ENCODE measurements around the gene SHROOM3. TPM values are rescaled to one million over a fixed set of nuclear protein-coding genes. Genes with fewer than 3 reads are reported as not detected.
A peak's percentile ranks its signal among the peaks of the same experiment; 100 is the strongest.

Gene SHROOM3
- total RNA-seq, 2 experiments from 2014 or later, result not detected

- CTCF ChIA-PET, result interaction anchor here (0.8 to 1.2 kb wide), 2 partner anchors 8 to 15 kb away, joined by 3 read pairs; no protein-coding TSS in a partner anchor
- Mint-ChIP-seq H3K4me3 (no peak overlapping the region), H3K27me3 (peaks cover 40% of the 10 kb centered on the region), H3K4me1 (peaks cover 21% of the 10 kb centered on the region), H3K36me3 (ENCODE audit: low read depth) (no peaks in the 10 kb centered on the region), H3K27ac (no peak overlapping the region), H3K9me3 (peaks cover 2% of the 10 kb centered on the region)
- no peak for DNase-seq
- POLR2A ChIA-PET, result no interaction called here
Measured at GRCh38 chr4:76696109-76696508, 261.1 kb downstream of the SHROOM3 start.

- CTCF ChIA-PET, result no interaction called here
- Mint-ChIP-seq H3K4me3 (peak overlapping the region; percentile 0), H3K36me3 (ENCODE audit: low read depth) (no peaks in the 10 kb centered on the region), H3K27ac (peak overlapping the region; percentile 89), H3K27me3 (peaks cover 29% of the 10 kb centered on the region), H3K4me1 (peaks cover 16% of the 10 kb centered on the region), H3K9me3 (peaks cover 2% of the 10 kb centered on the region)
- POLR2A ChIA-PET, result no interaction called here
- peak; percentile 31 for DNase-seq
Measured at GRCh38 chr4:76697129-76697803, 262.2 kb downstream of the SHROOM3 start.

GRCh38 chr4:76698141-76698540 lies 263.1 kb downstream of the SHROOM3 start:
- Mint-ChIP-seq H3K36me3 (ENCODE audit: low read depth) (no peaks in the 10 kb centered on the region), H3K27me3 (peaks cover 21% of the 10 kb centered on the region), H3K4me1 (peaks cover 16% of the 10 kb centered on the region), H3K9me3 (peaks cover 2% of the 10 kb centered on the region), H3K4me3 (no peak overlapping the region), H3K27ac (peak overlapping the region; percentile 89)
- ChIA-PET CTCF (interaction anchor here (0.6 kb wide), 1 partner anchor 342 kb away, joined by 4 read pairs; no protein-coding TSS in a partner anchor), POLR2A (no interaction called here)
- no peak for DNase-seq

- Mint-ChIP-seq H3K36me3 (ENCODE audit: low read depth) (no peaks in the 10 kb centered on the region), H3K4me3 (no peak overlapping the region), H3K27ac (no peak overlapping the region), H3K4me1 (peaks cover 16% of the 10 kb centered on the region), H3K9me3 (peaks cover 2% of the 10 kb centered on the region), H3K27me3 (peaks cover 9% of the 10 kb centered on the region)
- ChIA-PET CTCF (interaction anchor here (0.6 kb wide), 2 partner anchors 39 to 57 kb away, joined by 3 to 4 read pairs; no protein-coding TSS in a partner anchor), POLR2A (no interaction called here)
- no peak for DNase-seq
Measured at GRCh38 chr4:76699751-76700310, 264.8 kb downstream of the SHROOM3 start.

GRCh38 chr4:76702440-76703122 lies 267.6 kb downstream of the SHROOM3 start:
- ChIA-PET CTCF (no interaction called here), POLR2A (no interaction called here)
- Mint-ChIP-seq H3K4me1 (peaks cover 7% of the 10 kb centered on the region), H3K9me3 (no peaks in the 10 kb centered on the region), H3K4me3 (no peak overlapping the region), H3K27ac (no peak overlapping the region), H3K27me3 (peaks cover 4% of the 10 kb centered on the region), H3K36me3 (ENCODE audit: low read depth) (no peaks in the 10 kb centered on the region)
- DNase-seq, result no peak

GRCh38 chr4:76703123-76703490 lies 268.1 kb downstream of the SHROOM3 start:
- no peaks in the 10 kb centered on the region for H3K36me3 Mint-ChIP-seq (ENCODE audit: low read depth)
- no peak for DNase-seq
- ChIA-PET CTCF (no interaction called here), POLR2A (no interaction called here)
- peaks cover 3% of the 10 kb centered on the region for H3K4me1 Mint-ChIP-seq
- H3K4me3 Mint-ChIP-seq, result no peak overlapping the region
- H3K27me3 Mint-ChIP-seq, result peaks cover 4% of the 10 kb centered on the region
- H3K27ac Mint-ChIP-seq, result no peak overlapping the region
- H3K9me3 Mint-ChIP-seq, result no peaks in the 10 kb centered on the region

GRCh38 chr4:76703676-76704075 lies 268.6 kb downstream of the SHROOM3 start:
- Mint-ChIP-seq H3K9me3 (no peaks in the 10 kb centered on the region), H3K4me1 (peaks cover 3% of the 10 kb centered on the region), H3K36me3 (ENCODE audit: low read depth) (no peaks in the 10 kb centered on the region), H3K27me3 (peaks cover 4% of the 10 kb centered on the region), H3K27ac (no peak overlapping the region), H3K4me3 (no peak overlapping the region)
- POLR2A ChIA-PET, result no interaction called here
- CTCF ChIA-PET, result no interaction called here
- no peak for DNase-seq

- CTCF ChIA-PET, result no interaction called here
- Mint-ChIP-seq H3K36me3 (ENCODE audit: low read depth) (no peaks in the 10 kb centered on the region), H3K9me3 (no peaks in the 10 kb centered on the region), H3K4me3 (no peak overlapping the region), H3K27ac (no peak overlapping the region), H3K4me1 (no peaks in the 10 kb centered on the region), H3K27me3 (peaks cover 4% of the 10 kb centered on the region)
- DNase-seq, result no peak
- POLR2A ChIA-PET, result no interaction called here
Measured at GRCh38 chr4:76704133-76704881, 269.3 kb downstream of the SHROOM3 start.

GRCh38 chr4:76705472-76705871 lies 270.4 kb downstream of the SHROOM3 start:
- no peak overlapping the region for H3K4me3 Mint-ChIP-seq
- ChIA-PET POLR2A (no interaction called here), CTCF (no interaction called here)
- peaks cover 4% of the 10 kb centered on the region for H3K27me3 Mint-ChIP-seq
- H3K9me3 Mint-ChIP-seq, result no peaks in the 10 kb centered on the region
- H3K36me3 Mint-ChIP-seq (ENCODE audit: low read depth), result no peaks in the 10 kb centered on the region
- DNase-seq, result no peak
- no peaks in the 10 kb centered on the region for H3K4me1 Mint-ChIP-seq
- no peak overlapping the region for H3K27ac Mint-ChIP-seq

- Mint-ChIP-seq H3K4me1 (no peaks in the 10 kb centered on the region), H3K36me3 (ENCODE audit: low read depth) (no peaks in the 10 kb centered on the region), H3K27me3 (peaks cover 4% of the 10 kb centered on the region), H3K4me3 (no peak overlapping the region), H3K27ac (no peak overlapping the region), H3K9me3 (no peaks in the 10 kb centered on the region)
- ChIA-PET CTCF (no interaction called here), POLR2A (no interaction called here)
- DNase-seq, result no peak
Measured at GRCh38 chr4:76706581-76706980, 271.6 kb downstream of the SHROOM3 start.

- H3K4me3 Mint-ChIP-seq, result no peak overlapping the region
- ChIA-PET CTCF (no interaction called here), POLR2A (no interaction called here)
- no peaks in the 10 kb centered on the region for H3K9me3 Mint-ChIP-seq
- H3K36me3 Mint-ChIP-seq (ENCODE audit: low read depth), result no peaks in the 10 kb centered on the region
- H3K27me3 Mint-ChIP-seq, result peaks cover 4% of the 10 kb centered on the region
- no peak for DNase-seq
- H3K4me1 Mint-ChIP-seq, result peaks cover 5% of the 10 kb centered on the region
- no peak overlapping the region for H3K27ac Mint-ChIP-seq
Measured at GRCh38 chr4:76708971-76709771, 274.1 kb downstream of the SHROOM3 start.

GRCh38 chr4:76709772-76710090 lies 274.7 kb downstream of the SHROOM3 start:
- H3K27me3 Mint-ChIP-seq, result peaks cover 4% of the 10 kb centered on the region
- H3K36me3 Mint-ChIP-seq (ENCODE audit: low read depth), result no peaks in the 10 kb centered on the region
- no peak overlapping the region for H3K27ac Mint-ChIP-seq
- ChIA-PET POLR2A (no interaction called here), CTCF (no interaction called here)
- peaks cover 6% of the 10 kb centered on the region for H3K4me1 Mint-ChIP-seq
- no peak overlapping the region for H3K4me3 Mint-ChIP-seq
- H3K9me3 Mint-ChIP-seq, result no peaks in the 10 kb centered on the region
- DNase-seq, result no peak

All from activated CD4-positive, alpha-beta T cell treated with anti-CD3 and anti-CD28 coated beads, Interleukin-2, amount 10 ng/mL, durations not matched to agents 7 days and 5 days (primary cell).